ENCODE results near the gene KCNMB4. TPM values are rescaled to one million over a fixed set of nuclear protein-coding genes. Genes with fewer than 3 reads are reported as not detected.

KCNMB4 gene
- total and polyA plus RNA-seq, 2 donors (not counting 1 experiment from before 2014, with no cell fraction given) = 0.66 to 0.67 TPM

GRCh38 chr12:70415987-70416386 is 49.9 kb downstream of the KCNMB4 start:
- Histone ChIP-seq H4K20me1 (ENCODE audit: control insufficient read depth, insufficient read depth, low read length, poor library complexity, severe bottlenecking) (no peaks in the 10 kb centered on the region), H3K27ac (ENCODE audit: low read length in 2 of 2) (no peak overlapping the region), H3K4me3 (ENCODE audit: control extremely low read depth in 1 of 5, extremely low read depth in 1 of 5, insufficient read depth in 1 of 5, low read depth in 2 of 5, low read length in 4 of 5) (no peak overlapping the region), H3K4me2 (replicated peaks; ENCODE audit: low read depth, low read length, poor library complexity, severe bottlenecking) (no peak overlapping the region), H2AFZ (ENCODE audit: insufficient read depth, low read depth, low read length, poor library complexity, severe bottlenecking) (no peak overlapping the region), H3K27me3 (replicated peaks in 1 of 4; ENCODE audit: control extremely low read depth in 1 of 4, control insufficient read depth in 3 of 4, insufficient read depth in 4 of 4, low read length in 3 of 4) (no peaks in the 10 kb centered on the region), H3K9me3 (ENCODE audit: control extremely low read depth in 1 of 3, control insufficient read depth in 2 of 3, insufficient read depth in 1 of 3, low read length in 2 of 3) (no peaks in the 10 kb centered on the region), H3K9ac (ENCODE audit: low read length) (no peak overlapping the region), H3K36me3 (replicated peaks in 1 of 2; ENCODE audit: control extremely low read depth in 1 of 2, control insufficient read depth in 1 of 2, extremely low read depth in 1 of 2, insufficient read depth in 2 of 2, low read length in 1 of 2) (no peaks in the 10 kb centered on the region), H3K79me2 (ENCODE audit: control insufficient read depth, insufficient read depth, low read length) (no peaks in the 10 kb centered on the region), H3K4me1 (ENCODE audit: control insufficient read depth in 2 of 2, insufficient read depth in 2 of 2, low read length in 2 of 2) (no peaks in the 10 kb centered on the region)
- no peak overlapping the region for H3K4me3 Mint-ChIP-seq
- ATAC-seq (ENCODE audit: low read depth) (no peak), DNase-seq (no peak)
- intact Hi-C loops (cut with micrococcal nuclease) = no loop called here
- H3K27ac Mint-ChIP-seq = no peak overlapping the region
- WGBS (ENCODE audit: insufficient coverage) = 0% methylated on average over 1 of the region's 1 CpG
- ChIA-PET POLR2A (no interaction called here), CTCF (no interaction called here)
- no peaks in the 10 kb centered on the region for H3K9me3 Mint-ChIP-seq (ENCODE audit: insufficient read depth)
- no peak for TF ChIP-seq EZH2 (IDR thresholded peaks at IDR 0.05; ENCODE audit: borderline replicate concordance, insufficient read depth, low read depth, low read length, poor library complexity, severe bottlenecking)
- no peak for TF ChIP-seq CTCF (IDR thresholded peaks at IDR 0.05)
- H3K4me1 Mint-ChIP-seq = peaks cover 4% of the 10 kb centered on the region
- no peaks in the 10 kb centered on the region for H3K27me3 Mint-ChIP-seq

- CTCF ChIA-PET = no interaction called here
- H3K4me2 ChIP-seq (replicated peaks; ENCODE audit: low read depth, low read length, poor library complexity, severe bottlenecking) = no peak overlapping the region
- Mint-ChIP-seq H3K27ac (no peak overlapping the region), H3K27me3 (no peaks in the 10 kb centered on the region), H3K4me1 (peaks cover 4% of the 10 kb centered on the region), H3K4me3 (no peak overlapping the region), H3K9me3 (ENCODE audit: insufficient read depth) (no peaks in the 10 kb centered on the region)
- no peaks in the 10 kb centered on the region for H3K27me3 ChIP-seq (replicated peaks in 1 of 4; ENCODE audit: control extremely low read depth in 1 of 4, control insufficient read depth in 3 of 4, insufficient read depth in 4 of 4, low read length in 3 of 4)
- H3K27ac ChIP-seq (ENCODE audit: low read length in 2 of 2) = no peak overlapping the region
- POLR2A ChIA-PET = no interaction called here
- no peaks in the 10 kb centered on the region for H3K9me3 ChIP-seq (ENCODE audit: control extremely low read depth in 1 of 3, control insufficient read depth in 2 of 3, insufficient read depth in 1 of 3, low read length in 2 of 3)
- H3K4me3 ChIP-seq (ENCODE audit: control extremely low read depth in 1 of 5, extremely low read depth in 1 of 5, insufficient read depth in 1 of 5, low read depth in 2 of 5, low read length in 4 of 5) = no peak overlapping the region
- intact Hi-C loops (cut with micrococcal nuclease) = no loop called here
- no peaks in the 10 kb centered on the region for H3K4me1 ChIP-seq (ENCODE audit: control insufficient read depth in 2 of 2, insufficient read depth in 2 of 2, low read length in 2 of 2)
- TF ChIP-seq EZH2 (IDR thresholded peaks at IDR 0.05; ENCODE audit: borderline replicate concordance, insufficient read depth, low read depth, low read length, poor library complexity, severe bottlenecking) = no peak
- TF ChIP-seq CTCF (IDR thresholded peaks at IDR 0.05) = no peak
- WGBS (ENCODE audit: insufficient coverage) = 100% methylated on average over 2 of the region's 3 CpGs
- H4K20me1 ChIP-seq (ENCODE audit: control insufficient read depth, insufficient read depth, low read length, poor library complexity, severe bottlenecking) = no peaks in the 10 kb centered on the region
- DNase-seq (no peak), ATAC-seq (ENCODE audit: low read depth) (no peak)
- H3K79me2 ChIP-seq (ENCODE audit: control insufficient read depth, insufficient read depth, low read length) = no peaks in the 10 kb centered on the region
- H2AFZ ChIP-seq (ENCODE audit: insufficient read depth, low read depth, low read length, poor library complexity, severe bottlenecking) = no peak overlapping the region
- no peaks in the 10 kb centered on the region for H3K36me3 ChIP-seq (replicated peaks in 1 of 2; ENCODE audit: control extremely low read depth in 1 of 2, control insufficient read depth in 1 of 2, extremely low read depth in 1 of 2, insufficient read depth in 2 of 2, low read length in 1 of 2)
- H3K9ac ChIP-seq (ENCODE audit: low read length) = no peak overlapping the region
These were observed 51.0 kb downstream of the KCNMB4 start for GRCh38 chr12:70417121-70417520.

All from B cell (primary cell).